HG03575 (cell line): ENCODE data around the gene TBX21.
"Not testable (repeated sequence)": the region's sequence is repeated elsewhere in the genome, so short reads cannot be mapped to it uniquely, and the experiment has no call there.

Experiments
- ATAC-seq: cut with Tn5 transposase; IDR thresholded peaks from one replicate; pipeline ENCODE4 v1.9.1; 2021; ENCODE audit not compliant: unreplicated experiment, insufficient number of reproducible peaks, low FRiP score; ENCODE audit errors: extremely low read depth

Gene TBX21

GRCh38 chr17:47725446-47726111 lies 7.5 kb upstream of the TBX21 start:
- no peak for ATAC-seq

GRCh38 chr17:47726796-47727703 lies 6.0 kb upstream of the TBX21 start:
- no peak for ATAC-seq

DNA sequence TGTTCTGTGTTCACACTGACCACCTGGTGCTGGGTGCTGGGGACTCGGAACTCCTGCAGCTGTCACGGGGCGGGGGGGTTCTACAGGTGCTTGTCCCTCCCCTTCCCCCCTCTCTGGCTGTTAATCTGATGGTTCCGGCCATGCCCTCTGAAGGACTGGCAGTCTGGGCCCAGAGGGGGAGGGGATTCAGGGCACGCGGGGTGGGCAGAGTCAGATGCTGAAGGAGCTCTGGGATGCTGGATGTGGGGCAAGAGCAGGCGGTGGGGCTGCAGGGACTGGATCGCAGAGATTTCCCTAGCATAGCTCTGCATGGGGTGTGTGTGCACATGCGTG lies 5.4 kb upstream of the TBX21 start:
- ATAC-seq: no peak

DNA sequence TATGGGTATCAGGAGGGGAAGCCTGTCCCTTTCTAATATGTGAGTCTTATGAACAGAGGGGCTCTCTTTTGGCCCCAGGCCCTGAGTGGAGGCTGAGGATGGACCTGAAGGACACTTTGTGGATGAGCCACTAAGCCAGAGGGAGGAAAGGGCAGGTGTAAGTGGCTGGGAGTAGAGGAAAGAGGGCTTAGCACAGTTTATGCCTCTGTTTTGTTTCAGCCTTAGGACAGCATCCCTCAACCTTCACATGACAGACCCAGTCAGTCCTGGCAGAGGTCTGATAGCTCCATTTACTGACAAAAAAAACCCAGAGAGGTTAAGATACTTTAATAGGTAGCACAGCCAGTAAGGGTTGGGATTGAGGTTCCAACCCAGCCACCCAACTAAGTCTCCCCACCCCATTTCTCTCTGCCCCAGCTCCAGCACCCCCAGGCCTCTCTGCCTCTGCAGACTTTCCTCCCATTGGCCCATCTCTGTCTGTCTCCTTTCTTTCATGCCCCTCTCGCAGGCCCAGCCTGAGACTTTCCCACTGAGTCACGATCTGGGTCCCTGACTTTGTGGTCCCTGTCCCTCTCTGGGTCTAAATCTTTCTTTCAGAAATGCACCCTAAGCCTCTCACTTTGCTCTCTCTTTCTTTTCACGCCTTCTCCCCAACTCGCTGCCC lies 4.7 kb upstream of the TBX21 start:
- ATAC-seq: no peak

- no peak for ATAC-seq
These were observed 3.6 kb upstream of the TBX21 start for GRCh38 chr17:47729476-47729875.

DNA sequence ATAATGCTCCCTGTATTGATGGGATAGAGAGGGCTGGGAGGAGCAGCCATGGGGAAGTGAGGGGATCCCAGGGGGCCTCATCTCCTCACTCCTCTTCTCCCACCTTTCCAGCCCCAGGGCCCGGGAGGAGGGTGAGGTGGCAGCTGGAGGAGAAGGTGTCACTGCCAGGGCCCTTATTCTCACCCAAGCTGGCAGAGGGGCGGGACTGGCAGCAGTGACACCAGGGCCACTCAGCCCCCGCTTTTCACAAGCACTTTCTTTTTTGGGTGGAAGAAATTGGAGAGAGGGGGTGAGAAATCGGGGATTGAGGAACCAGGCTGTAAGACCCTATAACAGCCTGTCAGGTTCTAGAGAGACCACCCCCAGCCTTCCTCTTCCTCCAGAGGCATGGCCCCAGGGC lies 2.4 kb upstream of the TBX21 start:
- no peak for ATAC-seq

GRCh38 chr17:47731396-47731795 lies 1.6 kb upstream of the TBX21 start:
- ATAC-seq: no peak

DNA sequence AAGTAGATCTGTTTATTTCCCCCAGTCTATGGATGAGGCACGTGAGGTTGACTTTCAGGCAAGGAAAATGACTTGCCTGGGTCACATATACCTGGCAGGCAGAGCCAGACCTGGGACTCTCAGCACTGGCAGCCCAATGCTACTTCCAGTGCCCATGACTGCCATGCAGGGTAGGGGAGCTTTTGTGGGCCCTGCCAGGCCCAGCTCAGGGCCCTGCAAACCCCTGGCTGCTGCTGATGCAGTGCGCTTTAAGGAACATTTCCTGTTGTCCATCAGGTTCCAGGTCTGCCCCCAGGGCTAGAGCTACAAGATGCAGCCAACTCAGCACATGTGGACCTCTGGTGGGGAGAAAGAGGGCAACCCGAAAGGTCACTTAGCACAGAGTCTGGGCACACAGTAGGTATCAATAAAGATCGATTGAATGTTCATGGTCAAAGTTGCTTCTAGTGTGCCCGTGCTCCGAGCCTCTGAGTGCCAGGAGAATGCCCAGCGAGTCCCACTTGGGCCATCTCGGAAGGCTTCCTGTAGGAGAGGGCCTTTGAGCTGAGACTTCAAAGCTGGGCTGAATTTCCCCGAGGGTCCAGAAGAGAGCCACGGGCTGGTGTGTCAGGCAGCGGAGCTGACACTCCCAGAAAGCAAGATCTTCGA lies 513 bp upstream of the TBX21 start:
- ATAC-seq: no peak

- no peak for ATAC-seq
These were observed 806 bp downstream of the TBX21 start for GRCh38 chr17:47733674-47734410.

- no peak for ATAC-seq
These were observed 2.1 kb downstream of the TBX21 start for GRCh38 chr17:47735139-47735464.

GRCh38 chr17:47735536-47736011 lies 2.5 kb downstream of the TBX21 start:
- no peak for ATAC-seq

- no peak for ATAC-seq
These were observed 3.8 kb downstream of the TBX21 start for GRCh38 chr17:47736501-47737495.

- ATAC-seq: no peak
These were observed 5.1 kb downstream of the TBX21 start for GRCh38 chr17:47738178-47738577.

GRCh38 chr17:47739150-47739549 lies 6.1 kb downstream of the TBX21 start:
- ATAC-seq: no peak

DNA sequence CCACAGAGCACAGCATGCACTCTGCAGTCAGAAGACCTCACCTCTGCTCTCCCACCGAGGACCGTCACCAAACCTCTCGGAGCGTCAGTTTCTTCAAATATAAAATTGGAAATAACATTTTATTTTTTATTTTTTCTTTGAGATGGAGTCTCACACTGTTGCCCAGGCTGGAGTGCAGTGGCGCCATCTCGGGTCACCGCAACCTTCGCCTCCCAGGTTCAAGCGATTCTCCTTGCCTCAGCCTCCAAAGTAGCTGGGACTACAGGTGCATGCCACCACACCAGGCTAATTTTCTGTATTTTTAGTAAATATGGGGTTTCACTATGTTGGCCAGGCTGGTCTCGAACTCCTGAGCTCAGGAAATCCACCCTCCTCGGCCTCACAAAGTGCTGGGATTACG lies 6.9 kb downstream of the TBX21 start:
- ATAC-seq: not testable (repeated sequence)

DNA sequence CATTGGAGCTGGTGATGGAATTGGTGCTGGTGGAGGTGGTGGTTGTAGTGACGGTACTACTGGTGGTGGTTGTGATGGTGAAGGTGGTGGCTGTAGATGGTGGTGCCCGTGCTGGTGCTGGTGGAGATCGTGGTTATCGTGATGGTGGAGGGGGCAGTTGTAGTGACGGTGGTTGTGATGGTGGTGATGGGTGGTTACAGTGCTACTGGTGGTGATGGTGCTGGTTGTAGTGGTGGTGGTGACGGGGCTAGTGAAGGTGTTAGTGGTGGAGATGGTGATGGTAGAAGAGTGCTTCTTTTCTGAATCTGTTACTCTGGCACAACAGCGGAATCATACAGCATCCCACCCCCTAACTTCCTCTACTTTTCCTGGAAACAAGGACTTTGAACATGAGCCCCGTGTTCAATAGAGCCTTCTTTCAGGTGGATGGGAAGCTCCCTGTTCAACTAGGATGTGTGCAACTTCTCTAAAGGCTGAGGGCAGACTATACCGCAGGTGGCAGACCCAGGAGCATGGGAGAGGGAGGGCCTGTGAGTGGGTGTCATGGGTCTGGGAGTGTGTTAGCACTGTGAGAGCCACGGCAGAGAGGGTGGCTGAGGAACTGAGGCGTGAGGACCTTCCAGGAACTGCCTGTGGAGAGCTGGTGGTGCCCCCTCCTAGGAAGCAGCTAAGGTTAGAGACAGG lies 8.2 kb downstream of the TBX21 start:
- ATAC-seq: no peak

- no peak for ATAC-seq
These were observed 8.7 kb downstream of the TBX21 start for GRCh38 chr17:47741793-47742145.
